Astrocyte of the cerebellum (primary cell): ENCODE data around the gene UGT1A3.
"Not testable (repeated sequence)": the region's sequence is repeated elsewhere in the genome, so short reads cannot be mapped to it uniquely, and the experiment has no call there.

Experiments used
- DNase-seq: peaks from one replicate; pipeline ENCODE4 v3.0.0-alpha.2; 2011; ENCODE audit warnings: low read depth
- H3K4me3 ChIP-seq: 2 replicates; pipeline ENCODE4 v1.5.1; 2011; ENCODE audit warnings: mild to moderate bottlenecking, low read depth, low read length, moderate library complexity
- in situ Hi-C: cut with HindIII; loops from 2 replicates; pipeline ENCODE4 v1.10.0; 2017; ENCODE audit warnings: low sequenced_read_pairs
- TF ChIP-seq, protein P1 (sequence below): IDR thresholded peaks from 2 replicates; pipeline ENCODE4 v1.5.1; 2012; ENCODE audit warnings: low read length, low read depth, moderate library complexity, mild to moderate bottlenecking; ENCODE audit errors: missing control alignments

Gene UGT1A3

DNA sequence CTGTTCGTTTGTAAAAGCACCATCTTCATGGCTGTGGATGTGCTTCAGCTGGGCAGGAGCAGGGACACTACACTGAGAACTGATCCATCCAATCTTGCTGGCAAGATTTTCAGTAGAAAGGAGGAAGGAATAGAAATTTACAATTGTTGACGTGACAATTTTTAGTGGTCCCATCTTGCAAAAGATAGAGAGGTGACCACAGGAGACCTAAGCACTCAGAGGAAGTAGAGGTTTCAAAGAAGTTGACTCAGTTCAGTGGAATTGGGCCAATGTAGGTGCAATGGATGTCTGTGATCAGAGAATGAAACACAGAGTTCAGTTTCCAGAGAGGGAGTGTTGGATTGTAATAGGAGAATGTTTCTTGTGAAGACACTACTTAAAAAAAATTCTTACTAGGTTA lies 14.7 kb upstream of the UGT1A3 start:
- TF ChIP-seq, protein P1, sequence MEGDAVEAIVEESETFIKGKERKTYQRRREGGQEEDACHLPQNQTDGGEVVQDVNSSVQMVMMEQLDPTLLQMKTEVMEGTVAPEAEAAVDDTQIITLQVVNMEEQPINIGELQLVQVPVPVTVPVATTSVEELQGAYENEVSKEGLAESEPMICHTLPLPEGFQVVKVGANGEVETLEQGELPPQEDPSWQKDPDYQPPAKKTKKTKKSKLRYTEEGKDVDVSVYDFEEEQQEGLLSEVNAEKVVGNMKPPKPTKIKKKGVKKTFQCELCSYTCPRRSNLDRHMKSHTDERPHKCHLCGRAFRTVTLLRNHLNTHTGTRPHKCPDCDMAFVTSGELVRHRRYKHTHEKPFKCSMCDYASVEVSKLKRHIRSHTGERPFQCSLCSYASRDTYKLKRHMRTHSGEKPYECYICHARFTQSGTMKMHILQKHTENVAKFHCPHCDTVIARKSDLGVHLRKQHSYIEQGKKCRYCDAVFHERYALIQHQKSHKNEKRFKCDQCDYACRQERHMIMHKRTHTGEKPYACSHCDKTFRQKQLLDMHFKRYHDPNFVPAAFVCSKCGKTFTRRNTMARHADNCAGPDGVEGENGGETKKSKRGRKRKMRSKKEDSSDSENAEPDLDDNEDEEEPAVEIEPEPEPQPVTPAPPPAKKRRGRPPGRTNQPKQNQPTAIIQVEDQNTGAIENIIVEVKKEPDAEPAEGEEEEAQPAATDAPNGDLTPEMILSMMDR, result no peak
- in situ Hi-C loops, result no loop called here
- no peak overlapping the region for H3K4me3 ChIP-seq
- DNase-seq, result no peak

DNA sequence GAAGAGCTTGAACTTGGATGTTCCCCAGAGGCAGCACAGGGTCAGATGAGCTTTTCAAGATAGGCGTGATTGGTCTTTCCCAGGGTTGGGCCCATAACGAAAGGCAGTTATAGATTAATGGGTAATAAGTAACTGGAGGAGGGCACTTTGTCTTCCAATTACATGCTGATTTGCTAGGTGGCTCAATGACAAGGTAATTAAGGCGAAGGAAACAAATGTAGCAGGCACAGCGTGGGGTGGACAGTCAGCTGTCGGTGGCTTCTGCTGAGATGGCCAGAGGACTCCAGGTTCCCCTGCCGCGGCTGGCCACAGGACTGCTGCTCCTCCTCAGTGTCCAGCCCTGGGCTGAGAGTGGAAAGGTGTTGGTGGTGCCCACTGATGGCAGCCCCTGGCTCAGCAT lies 10.3 kb upstream of the UGT1A3 start, which contains the start of gene UGT1A4:
TSS of gene UGT1A4 (plus strand) at position 185 of the 400 bp plus-strand sequence. CDS start at position 270, 85 bp downstream.
- TF ChIP-seq, protein P1, result no peak
- DNase-seq, result no peak
- in situ Hi-C loops, result no loop called here

DNA sequence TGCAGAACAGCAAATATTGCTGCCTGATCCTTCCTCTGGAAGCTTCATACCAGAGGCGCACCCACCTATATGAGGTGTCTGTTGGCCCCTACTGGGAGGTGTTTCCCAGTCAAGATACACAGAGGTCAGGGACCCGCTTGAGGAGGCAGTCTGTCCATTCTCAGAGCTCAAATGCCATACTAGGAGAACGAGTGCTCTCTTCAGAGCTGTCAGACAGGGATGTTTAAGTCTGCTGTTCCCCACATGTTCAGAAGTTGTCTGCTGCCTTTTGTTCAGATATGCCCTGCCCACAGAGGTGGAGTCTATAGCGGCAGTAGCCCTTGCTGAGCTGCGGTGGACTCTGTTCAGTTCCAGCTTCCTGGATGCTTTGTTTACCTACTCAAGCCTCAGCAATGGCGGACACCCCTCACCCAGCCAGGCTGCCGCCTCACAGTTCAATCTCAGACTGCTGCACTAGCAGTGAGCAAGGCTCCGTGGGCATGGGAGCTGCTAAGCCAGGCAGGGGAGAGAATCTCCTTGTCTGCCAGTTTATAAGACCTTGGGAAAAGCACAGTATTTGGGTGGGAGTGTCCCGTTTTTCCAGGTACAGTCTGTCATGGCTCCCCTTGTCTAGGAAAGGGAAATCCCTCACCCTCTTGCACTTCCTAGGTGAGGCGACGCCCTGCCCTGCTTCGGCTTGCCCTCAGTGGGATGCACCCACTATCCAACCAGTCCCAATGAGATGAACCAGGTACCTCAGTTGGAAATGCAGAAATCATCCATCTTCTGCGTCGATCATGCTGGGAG lies 8.2 kb downstream of the UGT1A3 start:
- DNase-seq, in situ Hi-C loops, H3K4me3 ChIP-seq: not testable (repeated sequence)

More for the DNA sequence above, 10.3 kb upstream of the UGT1A3 start, which contains the start of gene UGT1A4:
- H3K4me3 ChIP-seq, result no peak within 1 kb of the TSS

DNA sequence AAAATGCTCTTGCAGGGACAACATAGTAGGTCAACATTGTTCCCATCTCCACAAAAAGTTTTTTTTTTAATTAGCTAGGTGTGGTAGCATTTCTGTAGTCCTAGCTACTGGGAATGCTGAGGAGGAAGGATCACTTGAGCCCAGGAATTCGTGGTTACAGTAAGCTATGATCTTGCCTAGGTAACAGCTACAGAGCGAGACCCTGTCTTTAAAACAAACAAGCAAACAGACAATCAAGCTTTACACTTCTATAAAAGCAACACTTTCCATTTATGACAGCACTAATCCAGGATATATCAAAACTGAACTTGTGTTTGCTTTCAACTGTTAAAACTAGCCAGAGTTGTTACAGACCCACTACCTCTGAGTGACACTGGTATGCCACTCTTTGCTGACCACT lies 12.0 kb downstream of the UGT1A3 start:
- TF ChIP-seq, protein P1, result no peak
- no peak overlapping the region for H3K4me3 ChIP-seq
- no peak for DNase-seq
- in situ Hi-C loops, result no loop called here

DNA sequence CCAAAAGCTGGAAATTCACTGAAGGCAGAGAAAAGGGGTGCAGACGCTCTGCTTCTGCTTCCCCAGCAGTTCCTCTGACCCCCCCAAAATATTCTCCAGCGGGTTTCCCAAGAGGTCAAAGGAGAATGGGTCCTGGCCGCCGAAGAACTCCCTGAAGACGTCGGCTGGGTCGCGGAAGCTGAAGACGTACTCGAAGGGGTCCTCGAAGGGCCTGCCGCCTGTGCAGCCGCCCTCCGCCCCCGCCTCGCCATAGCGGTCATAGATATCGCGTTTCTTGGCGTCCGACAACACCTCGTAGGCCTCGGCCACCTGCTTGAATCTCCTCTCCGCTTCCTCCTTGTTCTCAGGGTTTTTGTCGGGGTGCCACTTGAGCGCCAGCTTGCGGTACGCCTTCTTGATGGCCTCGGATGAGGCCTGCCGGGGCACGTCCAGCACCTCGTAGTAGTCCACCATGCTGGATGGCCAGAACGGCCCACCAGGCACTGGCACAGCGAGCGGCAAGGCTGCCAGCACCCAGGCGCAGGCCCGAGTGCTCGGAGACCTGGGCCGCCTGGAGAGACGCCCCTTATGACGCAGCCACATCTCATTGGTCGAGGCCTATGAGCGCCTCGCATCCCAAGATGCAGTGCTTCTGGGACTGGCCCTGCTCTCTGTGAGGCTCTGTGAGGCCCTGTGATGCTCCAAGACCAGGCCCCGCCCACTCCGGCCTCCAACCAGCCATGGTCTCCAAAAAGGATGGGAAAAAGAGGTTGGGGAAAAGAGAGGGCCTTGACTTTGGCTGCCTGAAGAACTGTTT lies 14.8 kb downstream of the UGT1A3 start:
- in situ Hi-C loops, result no loop called here
- no peak for DNase-seq
- TF ChIP-seq, protein P1, result no peak
- H3K4me3 ChIP-seq, result no peak overlapping the region

DNA sequence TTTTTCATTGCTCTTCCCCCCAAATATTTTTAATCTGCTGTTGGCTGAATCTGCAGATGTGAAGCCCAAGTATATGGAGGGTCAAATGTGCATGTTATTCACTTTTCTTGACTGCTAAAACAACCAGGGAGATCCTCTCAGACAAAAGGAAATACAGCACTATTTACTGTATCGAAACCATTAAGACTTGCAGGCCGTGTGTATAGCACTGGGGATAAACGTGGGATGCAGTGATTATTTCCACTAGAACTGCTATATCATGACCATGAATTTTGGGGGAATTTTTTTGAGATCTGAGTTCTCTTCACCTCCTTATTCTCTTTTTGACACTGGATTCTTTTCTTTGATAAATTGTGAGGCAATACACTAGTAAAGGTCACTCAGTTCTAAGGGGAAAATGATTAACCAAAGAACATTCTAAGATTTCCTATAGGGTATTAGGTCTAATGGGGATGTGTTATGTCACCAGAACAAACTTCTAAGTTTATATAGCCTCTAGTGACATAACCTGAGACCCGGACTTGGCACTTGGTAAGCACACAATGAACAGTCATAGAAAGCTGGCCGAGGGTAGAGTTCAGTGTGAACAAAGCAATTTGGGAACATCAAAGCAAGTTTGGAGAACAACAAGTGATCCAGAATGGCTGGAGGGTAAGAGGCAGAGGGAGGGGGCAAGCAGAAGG lies 16.4 kb downstream of the UGT1A3 start:
- no peak overlapping the region for H3K4me3 ChIP-seq
- TF ChIP-seq, protein P1, result no peak
- in situ Hi-C loops, result no loop called here
- DNase-seq, result no peak

DNA sequence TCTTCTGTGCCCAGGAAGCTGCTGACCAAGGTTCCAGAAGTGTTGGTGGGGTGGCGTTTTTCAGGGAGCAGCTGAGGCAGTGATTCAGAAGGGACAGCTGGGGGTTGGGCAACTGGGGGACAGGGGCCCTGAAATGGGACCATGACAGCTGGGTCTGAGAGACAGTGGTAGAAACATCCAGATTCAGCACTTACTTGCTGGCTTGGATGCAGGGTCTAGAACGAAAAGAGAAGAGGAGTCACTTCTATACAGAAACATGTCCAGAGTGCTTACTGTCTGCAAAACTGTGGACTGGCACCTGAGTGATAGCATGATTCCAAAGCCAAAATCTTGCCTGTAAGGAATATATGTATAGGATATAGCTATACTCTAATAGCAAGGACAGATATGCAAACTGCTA lies 17.0 kb downstream of the UGT1A3 start:
- in situ Hi-C loops, result not testable (repeated sequence)

More for the DNA sequence above, 17.0 kb downstream of the UGT1A3 start:
- DNase-seq, H3K4me3 ChIP-seq: not testable (repeated sequence)
